ENCODE data around the gene TAC3. TPM values are rescaled to one million over a fixed set of nuclear protein-coding genes. Genes with fewer than 3 reads are reported as not detected.

TAC3 gene
- total RNA-seq, 3 donors from 2014 or later: not detected

DNA sequence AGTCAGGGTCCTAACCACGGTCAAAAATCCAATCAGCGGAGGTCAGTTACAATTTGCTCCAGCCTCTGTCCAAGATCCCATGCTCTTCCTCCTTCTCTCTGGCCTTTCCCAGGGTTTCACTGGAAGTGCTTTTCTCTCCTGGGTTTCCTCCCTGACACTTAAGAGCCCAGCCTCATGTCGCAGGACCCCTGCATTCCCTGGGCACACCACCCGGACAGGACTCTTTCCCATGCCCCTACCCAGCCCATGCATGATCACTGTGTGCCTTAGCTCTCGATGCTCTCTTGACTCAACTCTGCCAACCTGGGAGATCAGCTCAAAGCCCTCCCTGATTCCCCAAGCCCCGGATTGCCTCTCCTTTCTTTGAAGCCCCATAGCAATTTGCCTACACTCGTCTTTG is 15.5 kb upstream of the TAC3 start:
- Histone ChIP-seq H3K9me3 (no peaks in the 10 kb centered on the region), H3K27me3 (no peaks in the 10 kb centered on the region), H3K36me3 (no peaks in the 10 kb centered on the region), H3K4me1 (no peaks in the 10 kb centered on the region), H3K27ac (no peak overlapping the region), H3K4me3 (no peak overlapping the region)
- TF ChIP-seq POLR2A (IDR thresholded peaks at IDR 0.05): no peak
- no peak for TF ChIP-seq POLR2AphosphoS5 (IDR thresholded peaks at IDR 0.05)
- TF ChIP-seq, protein P1, sequence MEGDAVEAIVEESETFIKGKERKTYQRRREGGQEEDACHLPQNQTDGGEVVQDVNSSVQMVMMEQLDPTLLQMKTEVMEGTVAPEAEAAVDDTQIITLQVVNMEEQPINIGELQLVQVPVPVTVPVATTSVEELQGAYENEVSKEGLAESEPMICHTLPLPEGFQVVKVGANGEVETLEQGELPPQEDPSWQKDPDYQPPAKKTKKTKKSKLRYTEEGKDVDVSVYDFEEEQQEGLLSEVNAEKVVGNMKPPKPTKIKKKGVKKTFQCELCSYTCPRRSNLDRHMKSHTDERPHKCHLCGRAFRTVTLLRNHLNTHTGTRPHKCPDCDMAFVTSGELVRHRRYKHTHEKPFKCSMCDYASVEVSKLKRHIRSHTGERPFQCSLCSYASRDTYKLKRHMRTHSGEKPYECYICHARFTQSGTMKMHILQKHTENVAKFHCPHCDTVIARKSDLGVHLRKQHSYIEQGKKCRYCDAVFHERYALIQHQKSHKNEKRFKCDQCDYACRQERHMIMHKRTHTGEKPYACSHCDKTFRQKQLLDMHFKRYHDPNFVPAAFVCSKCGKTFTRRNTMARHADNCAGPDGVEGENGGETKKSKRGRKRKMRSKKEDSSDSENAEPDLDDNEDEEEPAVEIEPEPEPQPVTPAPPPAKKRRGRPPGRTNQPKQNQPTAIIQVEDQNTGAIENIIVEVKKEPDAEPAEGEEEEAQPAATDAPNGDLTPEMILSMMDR (IDR thresholded peaks at IDR 0.05): no peak
- intact Hi-C loops (cut with DNase I; ENCODE audit: low total_unique reads): no loop called here
- no peak for DNase-seq (ENCODE audit: low spot score in 2 of 2)

GRCh38 chr12:57031138-57031725 is 14.9 kb upstream of the TAC3 start:
- intact Hi-C loops (cut with DNase I; ENCODE audit: low total_unique reads): no loop called here
- DNase-seq (ENCODE audit: low spot score in 2 of 2): no peak
- TF ChIP-seq POLR2AphosphoS5 (IDR thresholded peaks at IDR 0.05) (no peak), POLR2A (IDR thresholded peaks at IDR 0.05) (no peak)
- TF ChIP-seq, protein P1 (IDR thresholded peaks at IDR 0.05): no peak
- Histone ChIP-seq H3K4me1 (no peaks in the 10 kb centered on the region), H3K36me3 (no peaks in the 10 kb centered on the region), H3K27me3 (no peaks in the 10 kb centered on the region), H3K9me3 (no peaks in the 10 kb centered on the region), H3K27ac (no peak overlapping the region), H3K4me3 (no peak overlapping the region)

- no peak for DNase-seq (ENCODE audit: low spot score in 2 of 2)
- Histone ChIP-seq H3K4me1 (no peaks in the 10 kb centered on the region), H3K27me3 (no peaks in the 10 kb centered on the region), H3K27ac (no peak overlapping the region), H3K36me3 (no peaks in the 10 kb centered on the region), H3K4me3 (no peak overlapping the region), H3K9me3 (no peaks in the 10 kb centered on the region)
- intact Hi-C loops (cut with DNase I; ENCODE audit: low total_unique reads): no loop called here
- no peak for TF ChIP-seq POLR2A (IDR thresholded peaks at IDR 0.05)
- TF ChIP-seq POLR2AphosphoS5 (IDR thresholded peaks at IDR 0.05): no peak
- TF ChIP-seq, protein P1 (IDR thresholded peaks at IDR 0.05): no peak
Measured at GRCh38 chr12:57029457-57029856, 13.1 kb upstream of the TAC3 start.

- TF ChIP-seq, protein P1 (IDR thresholded peaks at IDR 0.05): no peak
- TF ChIP-seq POLR2A (IDR thresholded peaks at IDR 0.05) (no peak), POLR2AphosphoS5 (IDR thresholded peaks at IDR 0.05) (no peak)
Measured at GRCh38 chr12:57027805-57028153, 11.4 kb upstream of the TAC3 start.

DNA sequence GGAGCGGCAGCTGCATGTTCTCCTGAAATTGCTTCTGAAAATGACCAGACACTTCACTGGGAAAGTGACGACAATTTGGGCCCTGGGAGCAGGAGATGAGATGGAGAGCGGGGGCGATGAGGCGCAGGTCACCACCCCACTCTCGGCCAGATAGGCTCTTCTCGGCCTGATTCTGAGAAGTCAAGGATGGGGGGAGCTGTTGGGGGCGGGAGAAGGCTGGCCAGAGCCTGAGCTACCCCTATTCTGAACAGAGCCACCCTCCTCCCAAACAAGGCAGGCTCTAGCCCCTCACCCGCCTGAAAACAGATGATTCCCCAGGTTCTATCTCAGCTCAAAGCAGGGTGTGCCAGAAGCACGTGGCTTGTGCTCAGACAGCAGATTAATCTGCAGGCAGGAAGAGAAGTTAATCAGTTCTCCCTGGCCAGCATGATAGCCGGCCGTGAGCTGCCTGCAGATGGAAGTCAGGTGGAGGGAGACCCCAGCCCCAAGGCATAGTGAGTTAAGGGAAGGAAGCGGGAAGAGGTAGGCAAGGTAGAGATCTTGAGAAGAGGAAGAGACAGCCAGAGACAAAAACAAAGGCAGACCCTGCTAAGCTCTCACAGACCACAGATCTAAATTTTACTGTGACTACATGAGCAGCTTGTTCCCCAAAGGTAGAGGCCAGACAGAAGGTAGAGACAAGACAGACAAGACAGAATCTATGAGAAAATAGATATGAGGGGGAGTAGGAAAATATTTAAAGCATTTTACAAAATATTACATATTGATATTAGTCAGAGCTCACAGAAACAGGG is 10.9 kb upstream of the TAC3 start:
- Histone ChIP-seq H3K4me3 (no peak overlapping the region), H3K4me1 (no peaks in the 10 kb centered on the region), H3K27me3 (no peaks in the 10 kb centered on the region), H3K9me3 (no peaks in the 10 kb centered on the region), H3K27ac (no peak overlapping the region), H3K36me3 (no peaks in the 10 kb centered on the region)
- intact Hi-C loops (cut with DNase I; ENCODE audit: low total_unique reads): no loop called here
- TF ChIP-seq, protein P1 (IDR thresholded peaks at IDR 0.05): no peak
- TF ChIP-seq POLR2AphosphoS5 (IDR thresholded peaks at IDR 0.05): no peak
- TF ChIP-seq POLR2A (IDR thresholded peaks at IDR 0.05): no peak
- no peak for DNase-seq (ENCODE audit: low spot score in 2 of 2)

More at GRCh38 chr12:57027805-57028153, 11.4 kb upstream of the TAC3 start:
- Histone ChIP-seq H3K27me3 (no peaks in the 10 kb centered on the region), H3K4me1 (no peaks in the 10 kb centered on the region), H3K9me3 (no peaks in the 10 kb centered on the region), H3K27ac (no peak overlapping the region), H3K4me3 (no peak overlapping the region), H3K36me3 (no peaks in the 10 kb centered on the region)
- no peak for DNase-seq (ENCODE audit: low spot score in 2 of 2)
- intact Hi-C loops (cut with DNase I; ENCODE audit: low total_unique reads): no loop called here
